IPS-15b (cell line): ENCODE results near the gene CALML6.

ENCODE experiments used
- H3K27me3 ChIP-seq: one replicate; pipeline ENCODE4 v1.6.1; 2013; ENCODE audit warnings: low read length; ENCODE audit not compliant: control insufficient read depth, insufficient read depth
- H3K36me3 ChIP-seq: one replicate; pipeline ENCODE4 v1.6.1; 2013; ENCODE audit warnings: low read length; ENCODE audit not compliant: control insufficient read depth, insufficient read depth
- H3K4me1 ChIP-seq: one replicate; pipeline ENCODE4 v1.6.1; 2013; ENCODE audit warnings: mild to moderate bottlenecking, low read length; ENCODE audit not compliant: control insufficient read depth, insufficient read depth
- H3K4me3 ChIP-seq: one replicate; pipeline ENCODE4 v1.5.1; 2013; ENCODE audit warnings: low read depth, low read length
- H3K9ac ChIP-seq: one replicate; pipeline ENCODE4 v1.6.1; 2013; ENCODE audit warnings: low read depth, mild to moderate bottlenecking, low read length
- H3K9me3 ChIP-seq: one replicate; pipeline ENCODE4 v1.6.1; 2013; ENCODE audit warnings: mild to moderate bottlenecking, low read length; ENCODE audit not compliant: control insufficient read depth, insufficient read depth

Gene CALML6

DNA sequence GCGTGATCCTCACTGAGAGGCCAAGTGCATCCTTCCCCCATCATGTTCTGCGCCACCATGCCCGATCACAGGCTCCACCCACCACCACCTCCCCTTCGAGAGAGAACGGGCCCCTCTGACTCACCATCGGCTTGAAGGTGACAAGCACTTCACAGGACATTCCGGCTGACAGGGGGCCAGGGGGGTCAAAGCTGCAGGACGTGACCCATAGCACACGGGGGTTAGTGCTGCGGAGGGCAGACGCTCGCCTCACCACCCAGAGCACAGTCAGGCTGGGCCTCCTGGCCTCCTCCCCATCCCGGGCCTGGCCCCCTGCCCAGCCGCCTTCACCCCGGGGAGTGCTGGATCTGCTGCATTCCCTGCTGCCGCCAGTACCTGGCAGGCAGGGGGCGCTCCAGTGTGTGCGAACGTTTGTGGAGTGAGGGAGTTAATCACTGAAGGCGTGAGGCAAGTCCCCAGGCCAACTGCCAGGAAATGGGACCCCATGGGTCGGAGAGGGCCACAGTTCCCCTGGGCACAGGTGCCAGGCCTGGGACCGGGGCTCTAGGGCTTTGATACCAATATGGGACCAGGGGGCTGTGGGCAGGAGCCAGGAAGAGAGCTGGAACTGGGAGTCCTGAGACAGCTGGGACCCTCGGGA lies 44.9 kb downstream of the CALML6 start:
- peak overlapping the region; percentile 45 for H3K4me3 ChIP-seq
- no peaks in the 10 kb centered on the region for H3K27me3 ChIP-seq
- peaks cover 6% of the 10 kb centered on the region for H3K4me1 ChIP-seq
- no peaks in the 10 kb centered on the region for H3K9me3 ChIP-seq
- no peak overlapping the region for H3K9ac ChIP-seq
- H3K36me3 ChIP-seq = no peaks in the 10 kb centered on the region

DNA sequence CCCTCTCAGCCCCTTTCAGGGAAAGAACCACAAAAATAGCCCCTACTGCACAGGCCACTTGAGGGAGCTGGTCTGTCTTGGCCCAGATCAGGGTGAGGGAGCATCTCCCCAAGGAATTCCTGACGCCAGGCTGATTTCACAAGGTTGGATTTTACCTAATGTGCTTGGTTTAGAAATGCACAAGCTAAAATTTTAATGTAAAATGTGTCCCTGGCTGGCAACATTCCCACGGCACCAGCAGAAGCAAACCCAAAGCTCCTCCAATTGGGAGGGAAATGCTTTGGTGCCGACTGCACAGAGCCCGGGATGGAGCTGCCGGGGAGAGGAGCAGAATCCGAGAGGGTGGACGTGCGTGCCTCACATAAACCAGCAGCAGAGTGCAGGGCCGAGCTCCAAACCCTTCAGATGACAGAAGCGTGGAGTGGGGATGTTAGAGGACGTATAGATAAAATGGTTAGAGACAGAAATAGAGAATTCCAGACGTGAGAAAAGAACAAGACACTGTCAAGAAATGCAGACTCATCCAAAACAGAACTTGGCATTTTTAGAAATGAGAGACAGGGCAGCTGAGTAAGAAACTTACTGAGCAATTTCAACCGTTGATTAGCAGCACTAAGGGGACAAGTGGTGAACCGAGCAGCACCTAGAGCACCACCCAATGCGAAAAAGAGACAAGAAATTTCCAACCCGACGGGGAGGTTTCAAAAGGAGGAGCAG lies 45.6 kb downstream of the CALML6 start:
- Histone ChIP-seq H3K27me3 (no peaks in the 10 kb centered on the region), H3K4me3 (no peak overlapping the region), H3K9me3 (no peaks in the 10 kb centered on the region), H3K36me3 (no peaks in the 10 kb centered on the region), H3K9ac (no peak overlapping the region), H3K4me1 (peaks cover 6% of the 10 kb centered on the region)

DNA sequence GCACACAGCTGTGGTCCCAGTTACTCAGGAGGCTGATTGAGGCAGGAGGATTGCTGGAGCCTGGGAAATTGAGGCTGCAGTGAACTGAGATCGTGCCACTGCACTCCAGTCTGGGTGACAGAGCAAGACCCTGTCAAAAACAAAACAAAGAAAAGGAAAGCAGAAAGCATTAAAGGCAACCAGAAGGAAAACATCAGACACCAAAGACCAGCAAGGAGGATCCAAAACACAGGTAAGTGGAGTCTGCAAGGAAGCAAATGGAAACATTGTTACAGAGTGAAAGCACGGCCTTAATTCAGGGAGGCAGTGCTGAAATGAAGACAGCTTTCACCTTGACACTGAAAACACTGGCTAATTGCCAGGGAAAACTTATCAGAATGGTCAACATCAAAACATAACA lies 47.7 kb downstream of the CALML6 start:
- Histone ChIP-seq H3K27me3 (no peaks in the 10 kb centered on the region), H3K4me3 (no peak overlapping the region), H3K9me3 (no peaks in the 10 kb centered on the region), H3K4me1 (peaks cover 6% of the 10 kb centered on the region), H3K9ac (no peak overlapping the region), H3K36me3 (no peaks in the 10 kb centered on the region)

DNA sequence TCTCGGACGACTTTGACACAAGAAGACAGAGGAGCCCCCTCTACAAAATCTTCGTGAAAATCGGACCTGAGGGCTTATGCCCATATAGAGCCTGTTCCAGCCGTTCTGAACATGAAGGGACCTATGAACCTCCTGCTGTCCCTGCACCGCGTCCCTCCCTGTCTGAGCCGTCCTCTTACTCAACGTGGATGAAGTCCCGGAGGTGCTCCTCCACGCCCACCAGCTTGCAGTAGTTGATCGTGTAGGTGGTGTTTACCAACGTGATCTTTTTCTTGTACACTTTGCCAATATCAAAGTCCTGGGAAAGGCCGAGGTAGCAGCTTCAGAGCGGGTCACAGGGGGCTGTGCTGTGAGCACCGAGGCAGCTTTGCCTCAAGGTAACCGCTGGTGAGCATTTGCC lies 48.5 kb downstream of the CALML6 start:
- H3K4me3 ChIP-seq = no peak overlapping the region
- H3K4me1 ChIP-seq = peaks cover 6% of the 10 kb centered on the region
- no peaks in the 10 kb centered on the region for H3K9me3 ChIP-seq
- H3K36me3 ChIP-seq = no peaks in the 10 kb centered on the region
- H3K27me3 ChIP-seq = no peaks in the 10 kb centered on the region
- no peak overlapping the region for H3K9ac ChIP-seq

DNA sequence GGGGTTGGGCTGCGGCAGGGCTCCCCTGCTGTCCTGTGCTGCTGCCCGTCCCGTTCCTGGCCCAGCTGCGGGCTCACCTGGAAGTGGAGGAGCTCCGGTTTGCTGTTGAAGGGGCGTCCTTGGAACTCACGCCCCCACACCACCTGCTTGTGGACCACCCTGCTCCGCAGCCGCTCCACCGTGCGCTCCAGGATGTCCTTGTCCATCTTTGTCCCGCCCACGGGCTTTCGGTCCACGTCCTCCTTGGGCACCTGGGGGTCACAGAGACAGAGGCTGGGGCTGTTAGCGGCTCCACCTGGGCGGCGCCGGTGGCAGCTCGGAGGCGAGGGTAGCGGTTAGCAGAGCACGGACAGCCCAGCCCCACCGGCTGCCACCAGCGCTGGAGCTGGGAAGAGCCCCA lies 49.8 kb downstream of the CALML6 start:
- Histone ChIP-seq H3K4me1 (peaks cover 6% of the 10 kb centered on the region), H3K9ac (no peak overlapping the region), H3K9me3 (no peaks in the 10 kb centered on the region), H3K4me3 (no peak overlapping the region), H3K36me3 (no peaks in the 10 kb centered on the region), H3K27me3 (no peaks in the 10 kb centered on the region)

DNA sequence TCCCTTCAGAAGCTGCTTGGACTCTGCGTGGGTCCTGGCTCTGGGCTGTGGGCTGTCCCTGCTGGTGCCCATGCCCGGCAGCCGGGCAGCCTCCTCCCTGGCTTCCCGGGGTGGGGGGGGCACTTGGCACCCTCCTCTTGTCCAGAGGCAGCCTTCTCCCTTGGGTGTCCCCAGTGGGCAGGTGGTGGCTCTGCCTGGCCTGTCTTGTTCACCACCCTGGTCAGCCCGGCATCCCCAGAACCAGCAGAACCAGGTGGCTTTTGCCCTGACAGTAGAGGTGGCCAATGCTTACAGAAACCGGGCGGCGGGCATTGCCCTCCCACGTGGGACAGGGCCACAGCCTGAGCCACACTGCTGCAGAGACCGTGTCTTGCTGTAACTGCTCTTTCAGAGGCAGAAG lies 50.5 kb downstream of the CALML6 start:
- Histone ChIP-seq H3K4me3 (no peak overlapping the region), H3K9me3 (no peaks in the 10 kb centered on the region), H3K4me1 (peaks cover 5% of the 10 kb centered on the region), H3K9ac (no peak overlapping the region), H3K36me3 (no peaks in the 10 kb centered on the region), H3K27me3 (no peaks in the 10 kb centered on the region)

DNA sequence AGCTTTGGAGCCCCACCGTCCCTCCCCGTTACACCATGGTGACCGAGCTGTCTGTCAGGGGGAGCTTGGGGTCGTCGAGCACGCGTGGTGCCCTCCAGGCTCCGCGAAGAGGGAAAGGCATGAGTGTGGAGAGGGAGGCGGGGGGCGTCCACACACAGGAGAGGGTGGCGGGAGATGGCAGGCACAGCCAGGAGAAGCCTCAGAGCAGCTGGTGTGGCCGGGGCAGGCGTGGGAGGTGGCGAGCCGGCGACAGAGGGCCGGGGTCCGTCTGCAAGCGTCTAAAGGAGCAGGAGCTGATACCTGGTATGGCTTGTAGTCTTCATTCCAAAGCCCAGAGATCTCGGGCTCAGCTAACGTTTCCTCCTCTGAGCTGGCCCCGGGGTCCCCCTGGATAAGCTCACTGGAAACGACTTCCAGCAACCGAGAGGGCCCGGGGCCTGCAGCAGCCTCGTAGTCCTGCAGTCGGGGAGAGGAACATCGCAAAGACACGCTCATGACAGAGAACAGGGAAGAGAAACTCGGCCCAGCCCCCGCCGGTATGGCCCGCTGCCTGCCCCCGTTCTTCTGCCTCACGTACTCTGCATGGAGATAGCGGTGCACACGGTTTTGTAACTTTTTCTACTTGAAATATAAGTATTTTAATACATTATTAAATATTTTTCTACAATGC lies 51.1 kb downstream of the CALML6 start:
- Histone ChIP-seq H3K36me3 (no peaks in the 10 kb centered on the region), H3K9ac (no peak overlapping the region), H3K27me3 (no peaks in the 10 kb centered on the region), H3K4me3 (no peak overlapping the region), H3K4me1 (peaks cover 2% of the 10 kb centered on the region), H3K9me3 (no peaks in the 10 kb centered on the region)
